OCI-LY1 (cell line): ENCODE measurements around the gene LTBP1.

Source experiments
- H2AFZ ChIP-seq: fragments of 200-600 bp; sonication (generic), shearing (Covaris generic); 2 replicates; pipeline ENCODE4 v1.6.0; 2014; ENCODE audit warnings: antibody characterized with exemption, mild to moderate bottlenecking, low read length
- H3F3A ChIP-seq: fragments of 200-600 bp; sonication (generic), shearing (Covaris generic); 2 replicates; pipeline ENCODE4 v1.6.0; 2014; ENCODE audit warnings: mild to moderate bottlenecking, antibody characterized with exemption, low read length, moderate library complexity; ENCODE audit not compliant: insufficient read depth
- H3K27ac ChIP-seq: fragments of 200-600 bp; sonication (generic); 2 replicates; pipeline ENCODE4 v1.5.1; 2014; ENCODE audit warnings: low read length, mixed run types, mild to moderate bottlenecking, low read depth; ENCODE audit not compliant: poor library complexity, severe bottlenecking
- H3K27me3 ChIP-seq: fragments of 200-600 bp; sonication (generic); 2 replicates; pipeline ENCODE4 v1.6.0; 2014; ENCODE audit warnings: antibody characterized with exemption, mild to moderate bottlenecking, low read length, moderate library complexity; ENCODE audit not compliant: insufficient read depth
- H3K36me3 ChIP-seq: fragments of 200-600 bp; sonication (generic); 2 replicates; pipeline ENCODE4 v1.6.1; 2014; ENCODE audit warnings: mild to moderate bottlenecking, antibody characterized with exemption, low read length, moderate library complexity, mixed read lengths; ENCODE audit not compliant: insufficient read depth
- H3K4me1 ChIP-seq: fragments of 200-600 bp; sonication (generic); 2 replicates; pipeline ENCODE4 v1.5.1; 2014; ENCODE audit warnings: mild to moderate bottlenecking, low read length, moderate library complexity; ENCODE audit not compliant: insufficient read depth, severe bottlenecking
- H3K4me2 ChIP-seq: fragments of 200-600 bp; sonication (generic), shearing (Covaris generic); 2 replicates; pipeline ENCODE4 v1.6.1; 2014; ENCODE audit warnings: low read length
- H3K4me3 ChIP-seq: fragments of 200-600 bp; sonication (generic); 2 replicates; pipeline ENCODE4 v1.5.1; 2014; ENCODE audit warnings: low read length, low read depth, mild to moderate bottlenecking, mixed read lengths; ENCODE audit not compliant: poor library complexity, severe bottlenecking
- H3K79me2 ChIP-seq: fragments of 200-600 bp; shearing (Covaris generic); 2 replicates; pipeline ENCODE4 v1.6.1; 2016; ENCODE audit warnings: mixed run types, low read length, mixed read lengths; ENCODE audit not compliant: insufficient read depth
- H3K9ac ChIP-seq: fragments of 200-600 bp; sonication (generic), shearing (Covaris generic); 2 replicates; pipeline ENCODE4 v1.6.1; 2014; ENCODE audit warnings: mild to moderate bottlenecking, low read length, mixed read lengths
- H3K9me2 ChIP-seq: fragments of 200-600 bp; sonication (generic), shearing (Covaris generic); 2 replicates; pipeline ENCODE4 v1.6.1; 2014; ENCODE audit warnings: low read depth, mild to moderate bottlenecking, low read length, mixed read lengths
- H3K9me3 ChIP-seq: fragments of 200-600 bp; shearing (Covaris generic); 2 replicates; pipeline ENCODE4 v1.6.1; 2014; ENCODE audit warnings: low read length, mixed read lengths
- H4K20me1 ChIP-seq: fragments of 200-600 bp; sonication (generic), shearing (Covaris generic); 2 replicates; pipeline ENCODE4 v1.6.0; 2016; ENCODE audit warnings: mild to moderate bottlenecking, low read length; ENCODE audit not compliant: insufficient read depth
- CTCF ChIP-seq: fragments of 200-600 bp; sonication (generic), shearing (Covaris generic); IDR thresholded peaks from 2 replicates; pipeline ENCODE4 v1.5.1; 2017; ENCODE audit warnings: mild to moderate bottlenecking, antibody characterized with exemption, low read length, moderate library complexity, mixed read lengths
- EZH2 ChIP-seq: fragments of 200-600 bp; sonication (generic), shearing (Covaris generic); IDR thresholded peaks from 2 replicates; pipeline ENCODE4 v1.8.0; 2017; ENCODE audit warnings: borderline replicate concordance, mixed run types, mild to moderate bottlenecking, antibody characterized with exemption, low read length, moderate library complexity, mixed read lengths

LTBP1 gene

GRCh38 chr2:33344230-33344629 is 397.5 kb downstream of the LTBP1 start:
- Histone ChIP-seq H2AFZ (no peak overlapping the region), H3K4me3 (no peak overlapping the region), H4K20me1 (no peaks in the 10 kb centered on the region), H3K36me3 (peaks cover 55% of the 10 kb centered on the region), H3F3A (no peaks in the 10 kb centered on the region), H3K27ac (no peak overlapping the region), H3K27me3 (no peaks in the 10 kb centered on the region), H3K9ac (no peak overlapping the region), H3K9me2 (no peaks in the 10 kb centered on the region), H3K79me2 (no peaks in the 10 kb centered on the region), H3K4me1 (no peaks in the 10 kb centered on the region), H3K9me3 (no peaks in the 10 kb centered on the region), H3K4me2 (no peak overlapping the region)
- TF ChIP-seq CTCF (no peak), EZH2 (no peak)

DNA sequence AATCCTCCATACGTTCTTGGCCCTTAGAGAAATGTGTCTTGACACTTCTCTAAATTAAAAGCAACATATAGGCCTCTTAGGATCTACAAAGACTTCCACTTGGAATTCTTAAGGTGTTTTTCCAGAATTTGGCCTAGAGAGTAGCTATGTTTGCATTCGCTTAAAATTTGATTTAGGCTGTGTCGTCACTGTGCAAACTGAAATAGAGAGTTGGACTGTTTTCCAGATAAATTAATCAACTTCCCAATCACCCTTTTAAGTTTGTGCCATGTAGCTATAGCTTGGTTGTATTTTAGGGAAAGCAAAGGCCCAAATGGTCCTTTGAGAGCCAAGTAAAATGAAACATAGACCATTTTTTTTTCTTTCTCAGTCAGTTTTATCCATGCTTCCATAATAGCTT is 401.1 kb downstream of the LTBP1 start:
- H3K4me2 ChIP-seq, result no peak overlapping the region
- no peaks in the 10 kb centered on the region for H3K27me3 ChIP-seq
- no peak overlapping the region for H3K4me3 ChIP-seq
- H4K20me1 ChIP-seq, result no peaks in the 10 kb centered on the region
- H3K79me2 ChIP-seq, result no peaks in the 10 kb centered on the region
- no peaks in the 10 kb centered on the region for H3F3A ChIP-seq
- H3K27ac ChIP-seq, result no peak overlapping the region
- no peaks in the 10 kb centered on the region for H3K9me3 ChIP-seq
- H3K36me3 ChIP-seq, result peaks cover 84% of the 10 kb centered on the region
- H3K4me1 ChIP-seq, result no peaks in the 10 kb centered on the region
- H3K9ac ChIP-seq, result no peak overlapping the region
- H3K9me2 ChIP-seq, result no peaks in the 10 kb centered on the region
- TF ChIP-seq EZH2 (no peak), CTCF (no peak)
- H2AFZ ChIP-seq, result no peak overlapping the region

- H2AFZ ChIP-seq, result no peak overlapping the region
- H4K20me1 ChIP-seq, result no peaks in the 10 kb centered on the region
- H3K9me2 ChIP-seq, result no peaks in the 10 kb centered on the region
- H3K36me3 ChIP-seq, result peaks cover 85% of the 10 kb centered on the region
- H3K4me2 ChIP-seq, result no peak overlapping the region
- no peaks in the 10 kb centered on the region for H3K79me2 ChIP-seq
- H3K4me1 ChIP-seq, result no peaks in the 10 kb centered on the region
- no peak overlapping the region for H3K9ac ChIP-seq
- H3F3A ChIP-seq, result no peaks in the 10 kb centered on the region
- TF ChIP-seq CTCF (no peak), EZH2 (no peak)
- no peak overlapping the region for H3K27ac ChIP-seq
- no peaks in the 10 kb centered on the region for H3K27me3 ChIP-seq
- peaks cover 1% of the 10 kb centered on the region for H3K9me3 ChIP-seq
- no peak overlapping the region for H3K4me3 ChIP-seq
These were observed 403.9 kb downstream of the LTBP1 start for GRCh38 chr2:33350632-33351031.
